ENCODE measurements around the gene RREB1. TPM values are rescaled to one million over a fixed set of nuclear protein-coding genes. Genes with fewer than 3 reads are reported as not detected.

Gene RREB1
- total and polyA plus RNA-seq, 2 donors (not counting 3 experiments of a cell fraction or from before 2014, with no cell fraction given), result 3.7 to 33.0 TPM

- FAIRE-seq, result no peak
- dilution Hi-C loops (cut with MboI; ENCODE audit: extremely low pct_ligation_motif_present, low sequenced_read_pairs), result no loop called here
- H3K27ac ChIP-seq (ENCODE audit: insufficient read depth, low read depth, low read length), result no peak overlapping the region
- no peak for TF ChIP-seq POLR2AphosphoS5 (IDR thresholded peaks at IDR 0.05; ENCODE audit: insufficient read depth, low read depth, low read length)
- TF ChIP-seq FOS (IDR thresholded peaks at IDR 0.05; ENCODE audit: borderline replicate concordance, insufficient read depth, low read length), result no peak
- TF ChIP-seq POLR2A (IDR thresholded peaks at IDR 0.05; ENCODE audit: low read depth, low read length), result no peak
- no peak for TF ChIP-seq GATA2 (IDR thresholded peaks at IDR 0.05; ENCODE audit: insufficient read depth, insufficient read length, low read depth, low read length)
- no peak for TF ChIP-seq MAX (IDR thresholded peaks at IDR 0.05; ENCODE audit: insufficient read depth, insufficient read length)
- no peak for TF ChIP-seq CTCF (IDR thresholded peaks at IDR 0.05; ENCODE audit: extremely low read depth in 1 of 2, insufficient read depth in 1 of 2, low read depth in 1 of 2, low read length in 2 of 2)
- no peak for TF ChIP-seq MYC (IDR thresholded peaks at IDR 0.05; ENCODE audit: low read depth, low read length)
- no peak for TF ChIP-seq JUN (IDR thresholded peaks at IDR 0.05; ENCODE audit: borderline replicate concordance, insufficient read depth, insufficient read length, low read depth)
- TF ChIP-seq EZH2 (IDR thresholded peaks at IDR 0.05; ENCODE audit: borderline replicate concordance, low read depth, low read length, severe bottlenecking), result no peak
- H3K9ac ChIP-seq (replicated peaks; ENCODE audit: extremely low read depth, insufficient read depth, low read length), result no peak overlapping the region
- no peaks in the 10 kb centered on the region for H3K9me1 ChIP-seq (replicated peaks; ENCODE audit: control insufficient read depth, extremely low read depth, insufficient read depth, low read length)
- no peaks in the 10 kb centered on the region for H3K9me3 ChIP-seq (replicated peaks; ENCODE audit: control insufficient read depth, insufficient read depth, low read length)
- peaks cover 87% of the 10 kb centered on the region for H3K79me2 ChIP-seq (ENCODE audit: control insufficient read depth, insufficient read depth, low read length)
- H3K4me1 ChIP-seq (ENCODE audit: control insufficient read depth, extremely low read depth, insufficient read depth, low read length), result no peaks in the 10 kb centered on the region
- no peak for DNase-seq (ENCODE audit: low read depth, low spot score)
- no peak overlapping the region for H3K4me2 ChIP-seq (ENCODE audit: insufficient read depth, low read length)
- H3K27me3 ChIP-seq (ENCODE audit: control insufficient read depth in 2 of 2, insufficient read depth in 2 of 2, low read length in 2 of 2), result no peaks in the 10 kb centered on the region
- ChIA-PET CTCF (interaction anchor here (0.9 to 1.6 kb wide), 3 partner anchors 9 to 82 kb away, joined by 3 to 4 read pairs (median 4); no protein-coding TSS in a partner anchor), POLR2A (no interaction called here)
- H3K4me3 ChIP-seq (replicated peaks in 1 of 3; ENCODE audit: insufficient read depth in 1 of 3, low read depth in 1 of 3, low read length in 3 of 3), result no peak overlapping the region
- H2AFZ ChIP-seq (ENCODE audit: low read depth, low read length), result no peak overlapping the region
- peaks cover 4% of the 10 kb centered on the region for H4K20me1 ChIP-seq (replicated peaks; ENCODE audit: control insufficient read depth, extremely low read depth, insufficient read depth, low read length)
- intact Hi-C loops (cut with micrococcal nuclease), result no loop called here
- H3K36me3 ChIP-seq (ENCODE audit: control insufficient read depth in 2 of 2, extremely low read depth in 1 of 2, insufficient read depth in 2 of 2, low read length in 2 of 2), result no peaks in the 10 kb centered on the region
- no TSS peak for BruUV-seq (replicated peaks)
Measured at GRCh38 chr6:7155871-7156579, 48.3 kb downstream of the RREB1 start.

Measured in endothelial cell of umbilical vein (primary cell).